Prostate gland (tissue), 2 donors: ENCODE results near the gene MCM6.
"Not testable (repeated sequence)": the region's sequence is repeated elsewhere in the genome, so short reads cannot be mapped to it uniquely, and the experiment has no call there.

ENCODE experiments used
- CTCF ChIP-seq, 4 experiments: fragments of 200-600 bp in 2 of 4; fragments of 450-650 bp in 2 of 4; sonication (generic) in 2 of 4; IDR thresholded peaks; 1 replicate in 3 of 4; 2 replicates in 1 of 4; pipeline ENCODE4 v1.5.1; 2016 to 2019; ENCODE audit warnings: antibody characterized with exemption in 4 of 4, mild to moderate bottlenecking in 2 of 4, moderate library complexity in 2 of 4
- POLR2A ChIP-seq: fragments of 450-650 bp; IDR thresholded peaks from one replicate; pipeline ENCODE4 v1.6.1; 2016; ENCODE audit warnings: antibody characterized with exemption, mild to moderate bottlenecking
- POLR2AphosphoS5 ChIP-seq: sonication (generic); formaldehyde crosslinking; IDR thresholded peaks from one replicate; pipeline ENCODE4 v1.6.1; 2017; ENCODE audit warnings: antibody characterized with exemption

GRCh38 chr2:135876770-135877169 is 527 bp upstream of the MCM6 start:
- TF ChIP-seq POLR2A; CTCF (IDR thresholded peaks at IDR 0.05); POLR2AphosphoS5: not testable (repeated sequence)
